Activated T-helper 1 cell treated with anti-CD3 and anti-CD28 coated beads, Interleukin-2, amount 50 U/mL, for 16 hours (primary cell): ENCODE results near the gene BCL11B.

Experiments used
- DNase-seq, 2 donors: peaks; one replicate each; pipeline ENCODE4 v3.0.0-alpha.2; 2020; ENCODE audit warnings: low read depth in 1 of 2, low spot score in 1 of 2

BCL11B gene

DNA sequence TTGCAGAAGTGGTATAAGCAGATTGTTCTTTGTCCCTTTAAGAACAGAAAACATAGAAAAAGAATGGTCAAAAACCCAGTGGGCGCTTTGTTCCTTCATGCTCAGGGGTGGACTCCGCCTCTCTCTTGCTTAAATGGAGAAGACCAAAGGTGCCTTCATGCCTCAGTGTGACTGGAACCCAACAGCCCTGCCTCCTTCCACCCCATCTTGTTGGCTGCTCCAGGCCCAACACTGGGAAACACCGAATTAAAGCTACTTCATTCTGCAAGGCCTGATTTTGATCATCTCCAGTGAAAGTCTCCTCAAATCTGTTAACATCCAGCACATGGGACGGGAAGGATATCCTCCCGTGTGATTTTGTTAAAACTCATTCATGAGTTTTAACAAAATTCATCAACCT lies 103.7 kb downstream of the BCL11B start:
- DNase-seq, result no peak

GRCh38 chr14:99166506-99166905 lies 105.5 kb downstream of the BCL11B start:
- DNase-seq, result no peak

- DNase-seq, result no peak
Observed at GRCh38 chr14:99164712-99165111, 107.3 kb downstream of the BCL11B start.

GRCh38 chr14:99163446-99163845 lies 108.6 kb downstream of the BCL11B start:
- DNase-seq, result no peak

DNA sequence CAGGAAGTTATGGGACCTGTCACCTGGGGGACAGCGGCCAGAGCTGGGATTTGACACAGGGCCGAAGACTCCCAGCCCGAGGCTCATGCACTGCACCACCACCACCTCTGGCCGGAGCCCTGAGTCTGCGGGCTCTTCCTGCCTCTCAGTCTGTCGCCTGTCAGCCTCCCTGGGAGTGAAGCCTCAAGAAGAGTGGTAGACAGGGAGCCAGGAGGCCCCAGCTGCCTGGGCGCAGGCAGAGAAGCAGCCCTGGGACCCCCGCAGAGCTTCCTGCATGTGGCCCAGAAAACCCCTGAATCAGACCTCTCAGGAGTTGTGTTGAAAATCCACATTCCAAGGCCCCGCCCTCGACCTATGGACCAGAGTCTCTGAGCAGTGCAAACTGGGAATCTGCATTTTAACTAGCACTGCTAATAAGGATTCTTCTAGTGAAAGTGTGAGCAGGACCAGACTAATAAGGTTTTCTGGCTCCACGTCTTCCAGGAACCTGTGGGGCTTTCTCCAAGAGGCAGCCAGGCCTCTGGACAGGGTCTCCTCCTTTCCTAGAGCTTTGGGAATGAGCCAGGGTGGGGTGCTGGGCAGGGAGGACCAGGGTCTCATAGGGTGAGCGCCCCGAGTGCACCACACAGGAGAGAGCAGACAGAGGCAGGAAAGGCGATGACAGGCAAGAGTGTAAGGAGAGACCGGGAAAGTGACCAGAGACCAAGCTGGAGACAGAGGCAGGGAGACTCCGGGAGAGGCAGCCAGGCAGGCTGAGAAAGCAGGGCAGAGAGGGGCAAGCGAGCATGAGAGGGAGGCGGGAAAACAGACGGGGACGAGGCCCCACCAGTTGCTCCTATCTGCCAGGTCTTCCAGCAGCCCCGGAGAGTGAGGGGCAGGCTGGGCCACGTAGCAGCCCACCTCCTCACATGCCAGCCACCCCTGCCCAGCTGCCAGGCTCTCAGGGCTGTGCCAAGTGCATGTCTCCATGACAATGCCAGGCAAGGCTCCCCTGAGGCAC lies 112.4 kb downstream of the BCL11B start:
- no peak for DNase-seq

DNA sequence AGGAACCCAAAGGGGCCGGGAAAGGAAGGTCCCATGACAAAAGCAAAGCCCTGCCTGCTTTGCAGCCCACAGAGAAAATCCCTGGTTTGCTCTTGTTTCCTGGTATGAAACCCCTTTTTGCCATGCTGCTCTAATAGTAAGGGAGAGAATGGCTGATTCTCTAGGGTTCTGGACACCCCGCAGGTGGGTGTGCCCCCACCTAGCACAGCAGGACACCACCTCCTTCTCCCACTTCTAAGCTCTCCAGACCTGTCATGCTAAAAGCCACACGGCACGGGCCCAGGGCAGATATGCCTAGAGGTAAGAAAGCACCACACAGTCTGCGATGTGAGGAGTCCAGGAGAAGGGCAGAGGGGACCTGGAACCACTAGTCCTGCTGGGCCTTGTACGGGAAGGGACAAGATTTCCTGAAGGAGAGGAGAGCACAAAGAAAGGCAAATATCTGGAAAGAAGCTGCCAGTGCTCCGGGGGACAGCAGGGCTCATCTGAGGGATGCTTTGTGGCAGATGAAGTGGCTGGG lies 113.3 kb downstream of the BCL11B start:
- DNase-seq, result no peak

DNA sequence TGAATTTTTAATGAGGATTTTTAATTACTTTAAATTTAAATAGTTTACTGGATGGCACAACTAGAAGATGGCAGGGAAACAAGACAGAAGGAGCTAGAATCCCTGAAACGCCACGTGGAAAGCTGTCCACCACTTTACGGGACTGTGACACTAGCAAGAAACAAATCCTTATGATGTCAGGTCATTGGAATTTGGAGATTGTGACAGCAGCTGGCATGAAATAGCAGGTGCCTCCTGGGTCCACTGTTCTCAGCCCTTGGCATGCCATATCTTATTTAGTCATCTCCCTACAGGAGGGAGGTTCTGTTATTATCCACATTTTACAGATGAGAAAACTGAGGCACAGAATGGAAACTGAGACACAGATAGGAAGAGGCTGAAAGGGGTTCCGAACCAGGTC lies 113.8 kb downstream of the BCL11B start:
- no peak for DNase-seq

- no peak for DNase-seq
Observed at GRCh38 chr14:99157676-99158075, 114.3 kb downstream of the BCL11B start.

GRCh38 chr14:99157246-99157645 lies 114.8 kb downstream of the BCL11B start:
- DNase-seq, result no peak

DNA sequence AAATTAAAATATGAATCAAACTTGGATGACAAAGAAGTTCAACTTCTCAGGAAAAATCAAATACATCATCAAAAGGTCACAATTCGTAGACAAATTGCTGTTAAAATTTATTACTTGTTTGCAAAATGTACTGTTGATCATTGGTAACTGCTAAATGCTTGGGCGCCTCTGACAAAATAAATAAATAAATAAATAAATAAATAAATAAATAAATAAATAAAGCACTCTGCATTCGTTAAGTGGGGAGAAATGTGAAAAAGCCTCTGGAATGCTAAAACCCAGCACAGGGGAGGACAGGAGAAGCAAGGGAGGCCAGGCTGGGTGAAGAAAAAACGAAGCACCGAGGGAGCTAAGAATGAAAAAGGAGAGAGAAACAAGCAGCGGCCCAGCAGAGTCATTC lies 115.2 kb downstream of the BCL11B start:
- no peak for DNase-seq

- no peak for DNase-seq
Observed at GRCh38 chr14:99156090-99156425, 115.9 kb downstream of the BCL11B start.

- DNase-seq, result no peak
Observed at GRCh38 chr14:99155173-99156089, 116.6 kb downstream of the BCL11B start.

GRCh38 chr14:99150236-99150635 lies 121.8 kb downstream of the BCL11B start:
- no peak for DNase-seq

GRCh38 chr14:99148861-99149610 lies 123.0 kb downstream of the BCL11B start:
- DNase-seq, result no peak

- no peak for DNase-seq
Observed at GRCh38 chr14:99148131-99148530, 123.9 kb downstream of the BCL11B start.

- no peak for DNase-seq
Observed at GRCh38 chr14:99147366-99147740, 124.6 kb downstream of the BCL11B start.

DNA sequence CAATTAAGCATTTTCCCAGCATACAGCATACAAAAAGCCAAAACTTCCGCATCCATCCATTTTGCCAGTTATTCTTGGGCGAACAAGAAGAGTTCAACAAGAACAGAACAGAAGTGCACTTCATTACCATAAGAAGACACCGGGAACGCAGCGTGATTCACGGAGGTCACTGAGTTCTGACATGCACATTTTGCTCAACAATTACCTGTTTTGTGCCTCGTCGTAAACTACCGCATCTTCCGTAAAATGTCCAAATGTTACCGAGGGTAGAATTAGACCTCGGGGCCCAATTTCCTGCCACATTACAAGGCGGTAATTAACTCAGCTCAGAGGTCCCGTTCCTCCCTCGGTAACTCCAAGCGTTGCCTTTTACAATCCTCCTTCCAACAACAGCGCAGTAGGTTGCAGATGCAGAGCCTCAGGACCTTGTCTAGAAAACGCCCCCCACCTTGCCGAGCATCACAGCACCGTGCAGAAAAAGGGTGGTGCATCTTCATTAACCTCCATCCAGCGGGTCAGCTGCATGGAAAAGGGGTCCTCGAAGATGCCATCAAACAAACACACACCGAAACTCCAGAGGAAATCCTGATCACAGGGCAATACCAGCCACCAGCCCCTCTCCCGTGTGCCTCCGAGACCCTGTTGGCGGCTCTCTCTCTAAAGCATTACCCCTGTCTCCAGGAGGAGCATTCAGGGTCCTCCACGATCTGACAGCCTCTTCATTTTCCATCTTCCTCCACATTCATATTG lies 125.2 kb downstream of the BCL11B start:
- no peak for DNase-seq

- DNase-seq, result no peak
Observed at GRCh38 chr14:99145307-99145706, 126.7 kb downstream of the BCL11B start.

GRCh38 chr14:99143793-99144192 lies 128.2 kb downstream of the BCL11B start:
- DNase-seq, result no peak

GRCh38 chr14:99143126-99143525 lies 128.9 kb downstream of the BCL11B start:
- DNase-seq, result no peak
